GM12878 (cell line): ENCODE data around the gene CCR1. TPM values are rescaled to one million over a fixed set of nuclear protein-coding genes. Genes with fewer than 3 reads are reported as not detected.

Experiments
- ATAC-seq: fragments of 200-7000 bp; cut with Tn5 transposase; 3 replicates; pipeline ENCODE4 v1.9.1; 2020; ENCODE audit warnings: mild to moderate bottlenecking, moderate library complexity
- BruUV-seq: library from RNA; stranded (reverse); fragments of 400-500 nt; replicated peaks from 2 replicates; lab custom pipeline; 2021; lab: Mats Ljungman, UMichigan
- CTCF ChIA-PET: fragments of 300-600 bp; sonication (Branson Sonifier 250); formaldehyde crosslinking; extraction: SDS; loops from one replicate; lab custom pipeline; 2021; ENCODE audit warnings: inconsistent platforms; lab: Yijun Ruan, JAX
- POLR2A ChIA-PET: fragments of 350-600 bp; formaldehyde crosslinking; extraction: SDS; loops from one replicate; lab custom pipeline; 2021; ENCODE audit warnings: inconsistent platforms; lab: Charles Lee
- RAD21 ChIA-PET: fragments of 300-600 bp; sonication (Branson Sonifier 250); formaldehyde crosslinking; loops from one replicate; lab custom pipeline; 2023; ENCODE audit warnings: antibody characterized with exemption; ENCODE audit not compliant: unreplicated experiment; lab: Charles Lee
- SMC1A ChIA-PET: fragments of 300-600 bp; sonication (Branson Sonifier 250); formaldehyde crosslinking; loops from one replicate; lab custom pipeline; 2023; ENCODE audit not compliant: unreplicated experiment, uncharacterized antibody; lab: Charles Lee
- DNase-seq: peaks from one replicate; pipeline ENCODE4 v3.0.0-alpha.2; 2011; ENCODE audit warnings: low read depth, low spot score
- FAIRE-seq: peaks from 3 replicates; lab custom pipeline; 2011; peaks lifted over from hg19 to GRCh38; lab: Jason Lieb, UNC
- H2AFZ ChIP-seq: 2 replicates; pipeline ENCODE4 v1.6.0; 2011; ENCODE audit warnings: low read depth, low read length, control low read depth; ENCODE audit not compliant: control insufficient read depth
- H3K27ac ChIP-seq: 2 replicates; pipeline ENCODE4 v1.5.1; 2011; ENCODE audit warnings: control low read depth; ENCODE audit not compliant: control insufficient read depth, insufficient read depth
- H3K27me3 ChIP-seq, 2 experiments: replicated peaks in 1 of 2; 2 replicates each; pipeline versions ENCODE4 v1.6.0 to v1.6.1; 2011; ENCODE audit warnings: low read length in 1 of 2; ENCODE audit not compliant: control insufficient read depth in 2 of 2, insufficient read depth in 2 of 2
- H3K36me3 ChIP-seq, 2 experiments: 2 replicates each; pipeline ENCODE4 v1.5.1; 2011; ENCODE audit warnings: low read length in 1 of 2; ENCODE audit not compliant: control insufficient read depth in 2 of 2, insufficient read depth in 2 of 2
- H3K4me1 ChIP-seq: 2 replicates; pipeline ENCODE4 v1.6.1; 2011; ENCODE audit warnings: mild to moderate bottlenecking, low read length, moderate library complexity, mixed read lengths; ENCODE audit not compliant: control insufficient read depth, insufficient read depth
- H3K4me2 ChIP-seq: 2 replicates; pipeline ENCODE4 v1.6.0; 2011; ENCODE audit warnings: control low read depth; ENCODE audit not compliant: control insufficient read depth, insufficient read depth
- H3K4me3 ChIP-seq: fragments of 200-600 bp; sonication (generic); 2 replicates; pipeline ENCODE4 v1.5.1; 2016
- H3K79me2 ChIP-seq: 2 replicates; pipeline ENCODE4 v1.6.0; 2011; ENCODE audit warnings: low read length; ENCODE audit not compliant: control insufficient read depth, insufficient read depth
- H3K9ac ChIP-seq: 2 replicates; pipeline ENCODE4 v1.8.0; 2011; ENCODE audit warnings: low read length, control low read depth, mixed read lengths; ENCODE audit not compliant: control insufficient read depth, insufficient read depth
- H3K9me3 ChIP-seq: replicated peaks from 3 replicates; pipeline ENCODE4 v1.5.1; 2011; ENCODE audit warnings: mild to moderate bottlenecking, low read length; ENCODE audit not compliant: control insufficient read depth, insufficient read depth
- H4K20me1 ChIP-seq: 2 replicates; pipeline ENCODE4 v1.6.0; 2011; ENCODE audit not compliant: control insufficient read depth, insufficient read depth
- CTCF ChIP-seq, 3 experiments: IDR thresholded peaks in 2 of 3; conservative IDR thresholded peaks in 1 of 3; 2 replicates each; pipeline ENCODE4 v1.5.1; 2011; ENCODE audit warnings: low read depth in 3 of 3, low read length in 3 of 3, mild to moderate bottlenecking in 3 of 3, control low read depth in 2 of 3, moderate library complexity in 2 of 3, inconsistent platforms in 1 of 3, mixed read lengths in 1 of 3; ENCODE audit not compliant: control insufficient read depth in 2 of 3, insufficient read depth in 1 of 3; ENCODE audit errors: extremely low read depth in 1 of 3
- CUX1 ChIP-seq: IDR thresholded peaks from 2 replicates; pipeline ENCODE4 v1.6.1; 2012; ENCODE audit warnings: improper control_type of control experiment, low read depth, low read length; ENCODE audit not compliant: insufficient replicate concordance
- EED ChIP-seq: sonication (generic); IDR thresholded peaks from 2 replicates; pipeline ENCODE4 v1.6.1; 2016; ENCODE audit warnings: antibody characterized with exemption, low read depth
- HSF1 ChIP-seq: fragments of 150-350 bp; IDR thresholded peaks from 2 replicates; pipeline ENCODE4 v1.6.1; 2014; ENCODE audit warnings: mild to moderate bottlenecking, low read depth, low read length
- IKZF1 ChIP-seq: fragments of 450-650 bp; conservative IDR thresholded peaks from 2 replicates; pipeline ENCODE4 v1.6.1; 2017; ENCODE audit warnings: antibody characterized with exemption, mild to moderate bottlenecking
- IKZF2 ChIP-seq, 2 experiments: fragments of 450-650 bp; IDR thresholded peaks; 2 replicates each; pipeline ENCODE4 v1.6.1; 2017; ENCODE audit warnings: mild to moderate bottlenecking in 2 of 2, moderate library complexity in 2 of 2
- JUND ChIP-seq: IDR thresholded peaks from 2 replicates; pipeline ENCODE4 v1.6.1; 2012; ENCODE audit warnings: low read depth, mild to moderate bottlenecking, low read length, improper control_type of control experiment, moderate library complexity
- MTA2 ChIP-seq: fragments of 450-650 bp; IDR thresholded peaks from 2 replicates; pipeline ENCODE4 v1.6.1; 2016; ENCODE audit warnings: low read depth, mild to moderate bottlenecking, moderate library complexity
- MTA3 ChIP-seq: IDR thresholded peaks from 2 replicates; pipeline ENCODE4 v1.6.1; 2012; ENCODE audit warnings: low read length, inconsistent platforms, borderline replicate concordance
- PAX5 ChIP-seq: IDR thresholded peaks from 2 replicates; pipeline ENCODE4 v1.6.1; 2011; ENCODE audit warnings: low read depth, low read length, borderline replicate concordance
- PAX8 ChIP-seq: fragments of 450-650 bp; IDR thresholded peaks from 2 replicates; pipeline ENCODE4 v1.6.1; 2017; ENCODE audit warnings: mild to moderate bottlenecking, moderate library complexity
- RELA ChIP-seq: fragments of 450-650 bp; IDR thresholded peaks from 2 replicates; pipeline ENCODE4 v1.8.0; 2014; ENCODE audit warnings: borderline replicate concordance; ENCODE audit not compliant: partially characterized antibody
- SREBF1 ChIP-seq: IDR thresholded peaks from 2 replicates; pipeline ENCODE4 v1.6.1; 2012; ENCODE audit warnings: mild to moderate bottlenecking, low read length
- SREBF2 ChIP-seq: IDR thresholded peaks from 2 replicates; pipeline ENCODE4 v1.6.1; 2012; ENCODE audit warnings: mild to moderate bottlenecking, low read length
- TBL1XR1 ChIP-seq: IDR thresholded peaks from 2 replicates; pipeline ENCODE4 v1.6.1; 2012; ENCODE audit warnings: low read depth, low read length, improper control_type of control experiment
- WGBS: methylation state at CpG from one replicate; pipeline ENCODE4 v1.1.6; 2016; ENCODE audit warnings: low lambda C conversion rate; ENCODE audit not compliant: insufficient replicate concordance, insufficient coverage; ENCODE audit errors: missing lambda C conversion rate; 5-methylcytosine and 5-hydroxymethylcytosine counted together
- in situ Hi-C: fragments of 300-500 bp; cut with MboI; formaldehyde crosslinking; loops from 9 replicates; pipeline ENCODE4 v1.14.3; 2018; ENCODE audit warnings: mixed read lengths
- intact Hi-C: fragments of 100-400 bp; cut with micrococcal nuclease; formaldehyde crosslinking; loops from one replicate; pipeline ENCODE4 v1.14.2; 2022; ENCODE audit not compliant: unreplicated experiment
- polyA plus RNA-seq, 11 experiments: library from polyadenylated mRNA; depleted of rRNA in 4 of 11; unstranded in 6 of 11; stranded (reverse) in 5 of 11; fragments of >200 nt; fragmentation: Nextera tagmentation in 4 of 11; fragmentation: Illumina TruSeq in 1 of 11; extraction: Ambion mirVana in 4 of 11; extraction: Trizol in 1 of 11; gene quantifications; 1 replicate in 1 of 11; 2 replicates in 10 of 11; pipeline versions ENCODE4 v1.2.1 to v1.2.3, GENCODE V29; 2011 to 2016; ENCODE audit warnings: inconsistent platforms in 2 of 11, missing spikeins in 2 of 11, low read depth in 1 of 11
- total RNA-seq, 4 experiments: library from RNA; depleted of rRNA in 3 of 4; stranded (reverse); fragments of >200 nt in 3 of 4; fragmentation: Illumina TruSeq in 1 of 4; extraction: Trizol in 1 of 4; gene quantifications; 2 replicates each; pipeline versions ENCODE4 v1.2.1 to v1.2.3, GENCODE V29; 2013 to 2021

The CCR1 gene
- total and polyA plus RNA-seq, 10 of the 15 experiments (the other 5 are each of a cell fraction or from before 2014, with no cell fraction given) = 2.3 to 11.0 (median 7.8) TPM

- H3K27me3 ChIP-seq = peaks cover 0 to 9% of the 10 kb centered on the region in 2 experiments; a peak in 2 of 4 replicates
- no peak overlapping the region for H3K9ac ChIP-seq
- ATAC-seq (no peak), FAIRE-seq (no peak), DNase-seq (no peak)
- SMC1A ChIA-PET = interaction anchor here (1.3 kb wide), 2 partner anchors 25 to 47 kb away, joined by 3 read pairs; no protein-coding TSS in a partner anchor
- in situ Hi-C loops = no loop called here
- RAD21 ChIA-PET = interaction anchor here (1.9 to 2.1 kb wide), 2 partner anchors 24 to 129 kb away, joined by 6 to 12 read pairs; partner anchors contain the start of gene CCR5
- H3K4me1 ChIP-seq = peaks cover 3% of the 10 kb centered on the region
- intact Hi-C loops = no loop called here
- no TSS peak for BruUV-seq
- no peaks in the 10 kb centered on the region for H3K79me2 ChIP-seq
- CTCF ChIA-PET = interaction anchor here (1.2 to 3.7 kb wide), 4 partner anchors 22 to 131 kb away, joined by 3 to 24 read pairs (median 8); partner anchors contain the start of gene CCR5
- H4K20me1 ChIP-seq = no peaks in the 10 kb centered on the region
- H3K9me3 ChIP-seq = no peaks in the 10 kb centered on the region
- H2AFZ ChIP-seq = no peak overlapping the region
- no peak overlapping the region for H3K27ac ChIP-seq
- WGBS = 5% methylated on average over 2 of the region's 2 CpGs
- POLR2A ChIA-PET = no interaction called here
- TF ChIP-seq SREBF1 = no peak
- TF ChIP-seq CTCF (IDR thresholded peaks at IDR 0.05 in 2 of 3, conservative IDR thresholded peaks at IDR 0.05 in 1 of 3; ENCODE audit: control insufficient read depth in 2 of 3, extremely low read depth in 1 of 3, insufficient read depth in 1 of 3, low read depth in 3 of 3, low read length in 3 of 3) = no peak
- TF ChIP-seq PAX5 = no peak
- TF ChIP-seq MTA2 = no peak
- no peak for TF ChIP-seq EED
- no peak for TF ChIP-seq PAX8
- no peak for TF ChIP-seq SREBF2
- no peak for TF ChIP-seq MTA3
- no peak for TF ChIP-seq IKZF2 (IDR thresholded peaks at IDR 0.05)
- no peak for TF ChIP-seq IKZF1
- TF ChIP-seq CUX1 = no peak
- TF ChIP-seq HSF1 = no peak
- TF ChIP-seq RELA = no peak
- TF ChIP-seq JUND = no peak
- no peak for TF ChIP-seq TBL1XR1
- H3K36me3 ChIP-seq = no peaks in the 10 kb centered on the region
- no peak overlapping the region for H3K4me2 ChIP-seq
- no peak overlapping the region for H3K4me3 ChIP-seq
These were observed 31.8 kb upstream of the CCR1 start for GRCh38 chr3:46239952-46240351.
